GM21717 (cell line): Measurements from ENCODE around the gene HEY2.
"Not testable (repeated sequence)": the region's sequence is repeated elsewhere in the genome, so short reads cannot be mapped to it uniquely, and the experiment has no call there.

Experiments used
- ATAC-seq: cut with Tn5 transposase; IDR thresholded peaks from one replicate; pipeline ENCODE4 v1.9.1; 2021; ENCODE audit warnings: mild to moderate bottlenecking, moderate library complexity; ENCODE audit not compliant: unreplicated experiment

Gene HEY2

GRCh38 chr6:125793863-125794262 is 44.4 kb downstream of the HEY2 start:
- ATAC-seq, result no peak

- no peak for ATAC-seq
Measured at GRCh38 chr6:125794342-125795137, 45.1 kb downstream of the HEY2 start.

- ATAC-seq, result no peak
Measured at GRCh38 chr6:125795301-125795700, 45.9 kb downstream of the HEY2 start.

- peak; percentile 28 for ATAC-seq
Measured at GRCh38 chr6:125797120-125797885, 47.9 kb downstream of the HEY2 start.

GRCh38 chr6:125797886-125798444 is 48.5 kb downstream of the HEY2 start:
- no peak for ATAC-seq

GRCh38 chr6:125798734-125799508 is 49.5 kb downstream of the HEY2 start:
- ATAC-seq, result peak; percentile 84

- no peak for ATAC-seq
Measured at GRCh38 chr6:125802383-125802782, 53.0 kb downstream of the HEY2 start.

GRCh38 chr6:125802943-125803377 is 53.5 kb downstream of the HEY2 start:
- no peak for ATAC-seq

- peak; percentile 61 for ATAC-seq
Measured at GRCh38 chr6:125804264-125804663, 54.8 kb downstream of the HEY2 start.

- ATAC-seq, result not testable (repeated sequence)
Measured at GRCh38 chr6:125804866-125805425, 55.5 kb downstream of the HEY2 start.

- ATAC-seq, result no peak
Measured at GRCh38 chr6:125806813-125807212, 57.4 kb downstream of the HEY2 start.

- peak; percentile 33 for ATAC-seq
Measured at GRCh38 chr6:125807293-125807692, 57.9 kb downstream of the HEY2 start.

GRCh38 chr6:125808060-125808459 is 58.6 kb downstream of the HEY2 start:
- ATAC-seq, result no peak

- no peak for ATAC-seq
Measured at GRCh38 chr6:125808591-125808990, 59.2 kb downstream of the HEY2 start.

GRCh38 chr6:125809570-125810170 is 60.2 kb downstream of the HEY2 start:
- ATAC-seq, result no peak

GRCh38 chr6:125810445-125810844 is 61.0 kb downstream of the HEY2 start:
- no peak for ATAC-seq
